HL-60/S4 treated with phorbol 12-myristate 13-acetate at 8.2 ng/mL for 4 days and 3 days (cell line): ENCODE measurements around the gene LNPEP.

ENCODE experiments used
- in situ Hi-C: fragments of 300-500 bp; cut with MboI; formaldehyde crosslinking; loops from 2 replicates; pipeline ENCODE4 v1.15.0; 2022; ENCODE audit warnings: low sequenced_read_pairs

Gene LNPEP

DNA sequence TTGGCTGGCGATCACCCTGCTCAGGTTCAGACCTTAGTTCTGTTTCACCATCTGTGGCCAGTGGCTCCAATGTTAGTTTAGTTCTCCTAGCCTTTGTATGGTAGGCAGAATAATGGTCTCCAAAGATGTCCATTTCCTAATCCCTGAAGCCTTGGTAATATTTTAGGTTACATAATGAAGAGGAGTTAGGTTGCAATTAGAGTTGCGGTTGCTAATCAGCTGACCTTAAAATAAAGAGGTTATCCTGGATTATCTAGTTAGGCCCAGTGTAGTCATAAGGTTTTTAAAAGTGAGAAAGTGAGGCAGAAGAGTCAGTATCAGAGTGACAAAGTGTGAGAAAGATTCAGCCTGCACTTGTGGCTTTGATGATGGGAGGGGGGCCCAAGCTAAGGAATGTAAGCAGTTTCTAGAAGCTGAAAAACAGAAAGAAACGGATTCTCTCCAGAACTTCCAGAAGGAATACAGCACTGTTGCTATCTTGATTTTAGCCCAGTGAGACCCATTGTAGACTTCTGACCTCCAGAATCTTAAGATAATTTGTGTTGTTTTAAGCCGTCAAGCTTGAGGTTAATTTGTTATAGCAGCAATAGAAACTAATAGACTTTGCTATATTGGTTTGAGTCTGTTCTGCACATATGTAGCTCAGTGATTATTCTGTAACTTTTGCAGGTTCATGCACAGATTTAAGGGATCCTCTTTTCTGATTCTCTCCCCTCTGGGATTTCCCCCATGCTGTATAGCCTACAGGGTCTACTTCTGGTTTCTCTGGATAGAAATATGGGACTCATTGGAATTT, 21.6 kb downstream of the LNPEP start:
- in situ Hi-C loops, result no loop called here

DNA sequence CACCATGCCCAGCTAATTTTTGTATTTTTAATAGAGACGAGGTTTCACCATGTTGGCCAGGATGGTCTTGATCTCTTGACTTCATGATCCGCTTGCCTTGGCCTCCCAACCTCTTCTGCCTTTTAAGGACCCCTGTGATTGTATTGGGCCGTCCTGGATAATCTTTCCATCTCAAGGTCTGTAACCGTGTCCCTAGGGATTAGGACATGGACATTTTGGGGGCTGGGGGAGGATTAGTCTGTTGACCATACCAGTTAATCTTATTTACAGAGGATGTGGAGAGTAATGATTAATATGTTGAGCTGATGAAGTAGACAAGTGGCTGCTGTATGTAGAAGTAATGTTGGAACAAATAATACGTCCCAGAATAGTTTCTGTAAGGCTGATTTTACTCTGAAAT, 23.1 kb downstream of the LNPEP start:
- in situ Hi-C loops, result no loop called here

DNA sequence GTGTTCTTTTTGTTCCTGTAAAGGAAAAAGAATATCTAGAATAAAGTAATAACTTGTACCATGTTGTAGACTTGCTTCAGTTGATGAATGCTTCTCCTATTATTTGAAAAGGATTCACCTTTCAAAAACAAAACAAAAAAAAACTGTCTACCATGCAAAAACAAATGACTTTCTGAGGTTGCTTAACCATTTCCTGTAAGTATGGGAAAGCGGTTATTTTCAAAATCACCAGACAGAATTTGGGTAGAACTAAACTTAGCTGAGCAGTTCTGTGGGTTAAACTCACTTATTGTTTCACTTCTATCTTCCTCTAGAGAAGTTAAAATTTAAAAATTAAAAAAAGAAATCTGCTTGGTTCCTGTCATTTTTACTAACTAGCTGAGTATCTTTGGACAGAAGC, 25.2 kb downstream of the LNPEP start:
- in situ Hi-C loops, result no loop called here

DNA sequence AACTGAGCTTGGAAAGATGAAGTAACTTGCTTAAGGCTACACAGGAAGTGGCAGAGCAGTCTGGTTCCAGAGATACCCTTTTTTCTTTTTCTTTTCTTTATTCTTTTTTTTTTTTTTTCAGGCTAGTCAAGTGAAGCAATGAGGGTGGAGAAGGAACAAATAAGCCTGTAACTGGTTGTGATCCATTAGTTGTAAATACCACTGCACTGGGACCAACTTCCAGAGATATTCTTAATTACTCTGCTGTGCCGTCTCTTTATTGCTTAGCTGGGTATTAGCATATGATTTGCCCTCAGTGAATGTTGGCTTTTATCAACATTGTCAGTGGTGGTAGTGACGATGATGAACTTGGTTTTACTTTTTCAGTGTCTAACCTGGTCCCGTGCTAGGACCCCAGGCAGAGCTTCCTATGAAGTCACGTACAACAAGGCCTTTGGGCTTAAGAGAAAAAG, 26.7 kb downstream of the LNPEP start:
- in situ Hi-C loops, result no loop called here

DNA sequence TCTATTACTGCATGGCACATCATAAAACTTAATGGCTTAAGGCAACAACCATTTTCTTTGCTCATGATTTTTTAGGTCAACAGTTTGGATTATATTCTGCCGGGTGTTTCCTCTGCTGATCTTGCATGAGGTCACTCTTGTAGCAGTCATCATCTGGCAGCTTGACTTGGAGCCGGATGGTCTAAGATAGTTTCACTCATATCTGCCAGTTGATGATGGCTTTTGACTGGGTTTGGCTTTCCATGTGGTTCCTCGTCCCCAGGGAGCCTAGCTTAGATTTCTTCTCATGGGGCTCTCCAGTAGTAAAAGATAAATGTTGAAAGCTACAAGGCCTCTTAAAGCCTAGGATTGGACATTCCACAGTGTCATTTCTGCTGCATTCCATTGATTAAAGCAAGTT, 27.4 kb downstream of the LNPEP start:
- in situ Hi-C loops, result no loop called here

DNA sequence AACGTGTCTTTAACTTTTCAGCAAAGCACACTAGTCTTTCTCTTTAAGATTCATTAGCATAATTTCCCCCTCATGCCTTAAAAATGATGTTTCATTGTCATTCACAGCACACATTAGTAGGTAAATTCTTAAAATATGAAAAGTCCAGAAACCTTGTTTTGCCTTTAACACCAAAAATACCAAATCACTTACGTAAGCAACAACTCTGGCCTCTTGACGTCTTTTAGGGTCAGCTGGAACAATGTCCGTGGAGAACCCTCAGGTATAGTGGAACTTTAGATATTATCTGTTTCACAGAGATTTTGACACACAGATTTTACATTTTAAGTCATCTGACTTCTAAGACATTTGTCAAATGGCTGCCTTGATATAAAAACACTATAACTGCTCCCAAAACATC, 30.9 kb downstream of the LNPEP start:
- in situ Hi-C loops, result no loop called here

DNA sequence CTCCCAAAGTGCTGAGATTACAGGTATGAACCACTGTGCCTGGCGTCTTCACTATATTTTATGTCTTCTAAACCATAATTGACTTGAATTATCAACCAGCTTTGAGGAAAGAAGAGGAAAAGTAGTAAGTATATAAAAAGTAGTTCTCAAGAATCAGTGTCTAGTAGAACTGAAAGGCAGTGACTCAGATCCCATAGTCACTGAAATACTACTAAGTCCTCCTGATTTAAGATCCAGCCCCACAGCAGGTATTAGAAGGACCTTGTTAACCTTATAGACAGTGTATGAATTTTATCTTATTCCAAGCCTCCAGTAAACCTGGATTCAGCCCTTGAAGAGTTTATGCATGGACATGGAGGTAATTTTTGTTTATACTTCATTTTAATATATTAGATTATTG, 31.5 kb downstream of the LNPEP start:
- in situ Hi-C loops, result no loop called here

DNA sequence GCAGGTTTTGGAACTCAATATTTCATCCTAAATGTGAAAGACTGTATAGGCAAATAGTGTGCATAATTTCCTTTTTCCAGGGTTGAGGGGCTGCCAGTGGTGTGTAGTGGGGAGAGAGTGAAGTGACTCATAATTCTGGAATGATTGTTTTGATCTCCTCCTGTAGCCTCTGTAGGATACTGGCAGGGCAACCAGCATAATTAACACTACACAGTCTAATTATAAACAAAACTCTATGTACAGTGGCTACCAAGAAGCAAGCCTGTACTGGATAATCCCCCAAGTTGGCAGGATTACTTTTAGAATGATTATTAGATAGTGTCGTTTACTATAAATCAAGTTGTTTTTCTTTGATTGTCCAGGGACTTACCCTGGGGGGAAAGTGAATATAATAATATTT, 32.2 kb downstream of the LNPEP start:
- in situ Hi-C loops, result no loop called here

DNA sequence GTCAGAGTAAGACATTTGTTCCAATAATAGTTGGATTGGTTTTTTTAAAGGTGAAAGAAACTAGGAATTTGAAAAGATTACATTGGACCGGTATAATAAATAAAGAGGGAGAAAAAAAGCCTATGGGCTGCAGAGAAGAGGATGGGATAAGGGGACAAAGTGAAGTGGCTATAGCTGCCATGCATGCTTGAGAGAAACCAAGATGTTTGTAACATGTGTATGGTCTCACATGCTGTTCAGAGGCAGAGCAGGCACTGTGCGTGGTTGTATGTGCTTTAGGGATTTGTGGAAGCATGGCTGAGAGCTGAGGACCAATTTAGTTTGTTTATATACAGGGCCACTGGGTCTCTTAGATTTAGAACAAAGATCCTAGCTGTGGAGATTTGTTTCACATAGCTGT, 32.7 kb downstream of the LNPEP start:
- in situ Hi-C loops, result no loop called here

DNA sequence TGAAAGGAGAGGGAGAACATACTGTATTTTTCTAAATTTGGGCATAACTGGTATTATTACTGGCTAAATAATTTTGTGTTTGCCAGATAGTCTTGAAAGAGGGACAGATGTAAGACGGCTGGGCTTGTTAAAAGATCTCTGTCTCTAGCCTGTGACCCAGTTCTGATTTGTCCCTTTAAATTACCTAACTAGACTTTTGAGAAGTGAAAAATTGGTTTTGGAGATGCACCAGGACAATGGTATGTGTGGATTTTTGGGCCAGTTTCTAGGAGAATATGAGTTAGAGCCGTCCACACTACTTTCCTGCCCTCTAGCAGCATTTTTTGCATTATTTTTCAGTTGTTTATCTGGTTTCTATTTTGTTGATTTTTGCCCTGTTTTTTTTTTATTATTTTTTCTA, 33.5 kb downstream of the LNPEP start:
- in situ Hi-C loops, result no loop called here

DNA sequence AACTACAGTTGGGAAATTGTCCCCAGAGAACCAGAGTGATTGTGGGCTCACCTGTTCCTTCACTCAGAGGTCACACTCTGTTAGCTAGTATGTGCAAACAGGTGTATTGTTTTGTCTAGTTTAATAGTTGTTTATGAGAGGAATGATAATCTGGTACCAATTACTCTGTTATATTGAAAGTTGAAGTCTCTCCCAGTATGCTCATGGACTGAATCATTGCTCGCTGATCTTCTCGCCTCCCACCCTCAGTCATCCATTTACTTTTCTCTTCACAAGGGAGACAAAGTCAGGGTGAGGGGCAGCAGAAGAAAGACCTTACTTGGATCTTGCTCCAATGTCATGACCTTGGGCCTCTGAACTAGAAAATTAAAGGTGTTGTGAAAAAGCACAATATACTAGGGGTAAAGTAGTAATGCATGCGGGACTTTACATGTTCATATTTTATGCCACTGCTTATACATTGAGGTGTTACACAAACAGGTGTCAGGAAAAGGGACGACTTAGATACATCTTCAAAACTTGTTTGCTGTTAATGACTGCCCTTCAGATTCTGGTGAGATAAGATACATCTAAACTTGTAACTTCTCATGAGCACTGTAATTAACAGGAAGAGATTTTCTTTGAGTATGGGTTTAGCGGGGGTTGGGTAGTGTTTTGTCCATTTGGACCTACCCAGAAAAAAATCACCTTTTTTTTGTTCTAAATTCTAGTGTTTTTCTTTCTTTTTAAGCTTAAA, 36.9 kb downstream of the LNPEP start:
- in situ Hi-C loops, result no loop called here

DNA sequence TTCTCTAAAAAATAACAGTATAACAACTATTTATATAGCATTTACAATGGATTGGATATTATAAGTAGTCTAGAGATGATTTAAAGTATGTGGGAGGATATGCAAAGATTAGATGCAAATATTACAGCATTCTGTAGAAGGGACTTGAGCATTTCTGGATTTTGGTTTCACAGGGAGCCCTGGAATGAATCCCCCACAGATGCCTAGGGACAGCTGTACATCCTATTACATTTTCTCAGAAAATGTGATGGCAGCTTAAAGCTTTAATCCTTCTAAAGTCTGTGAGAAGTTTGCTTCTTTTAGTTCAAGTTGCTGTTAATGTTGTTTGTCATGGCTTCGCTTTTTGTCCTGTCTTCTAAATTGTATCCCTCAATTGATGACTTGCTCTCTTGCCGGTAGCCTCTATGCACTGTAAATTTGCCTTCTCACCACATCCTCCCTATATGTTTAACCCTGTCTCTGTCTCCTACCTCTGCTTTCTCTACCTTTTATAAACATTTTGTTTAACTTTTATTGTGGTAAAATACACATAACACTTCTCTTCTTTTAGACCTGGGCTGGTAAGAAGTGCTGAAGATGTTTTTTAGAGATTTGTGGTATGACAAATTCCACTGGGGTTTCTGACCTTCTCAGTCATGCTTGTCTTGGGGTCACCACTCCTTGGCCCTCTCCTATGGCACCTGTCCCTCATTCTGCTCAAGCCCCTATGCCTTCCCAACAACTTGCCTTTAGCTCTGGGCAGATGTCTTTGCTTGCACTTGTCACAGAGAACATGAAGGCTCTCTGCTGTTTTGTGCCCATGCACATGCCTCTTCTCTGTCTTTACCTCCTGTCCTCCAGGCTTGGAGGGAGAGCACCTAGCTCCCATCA, 37.9 kb downstream of the LNPEP start:
- in situ Hi-C loops, result no loop called here

DNA sequence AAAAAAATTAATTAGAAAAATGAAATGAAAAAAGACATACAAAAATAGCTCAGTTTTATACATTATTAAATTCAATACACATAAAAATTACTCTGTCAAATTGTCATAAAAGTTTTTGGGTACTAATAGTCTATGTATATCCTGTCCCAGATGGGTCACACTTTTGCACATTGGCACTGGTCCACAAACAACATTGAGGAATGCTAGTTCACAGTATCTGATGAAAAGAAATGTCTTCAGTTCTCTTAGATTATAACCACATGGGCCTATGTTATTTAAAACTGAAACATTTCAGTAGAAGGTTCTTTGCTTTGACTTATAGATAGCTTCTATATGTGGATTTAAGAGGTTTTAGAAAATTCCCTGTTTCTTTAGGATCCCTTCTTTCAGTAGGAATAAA, 39.8 kb downstream of the LNPEP start:
- in situ Hi-C loops, result no loop called here

DNA sequence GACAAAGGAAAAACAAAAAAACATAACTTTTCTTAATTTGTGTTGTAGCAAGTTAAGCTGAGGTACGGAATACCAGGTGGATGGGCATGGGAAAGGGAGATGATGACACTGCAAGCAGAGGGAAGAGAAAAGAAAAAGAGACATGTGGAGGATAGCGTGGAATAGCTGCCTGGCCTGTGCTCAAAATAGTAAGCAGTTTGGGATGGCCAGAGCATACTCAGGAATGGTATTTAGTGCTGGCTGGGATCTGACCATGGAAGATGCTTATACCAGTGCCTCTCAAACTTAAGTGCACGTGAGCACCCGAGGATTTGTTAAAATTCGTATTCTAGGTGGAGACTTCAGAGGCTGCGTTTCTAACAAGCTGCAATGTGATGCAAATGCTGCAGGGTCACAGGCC, 41.3 kb downstream of the LNPEP start:
- in situ Hi-C loops, result no loop called here

DNA sequence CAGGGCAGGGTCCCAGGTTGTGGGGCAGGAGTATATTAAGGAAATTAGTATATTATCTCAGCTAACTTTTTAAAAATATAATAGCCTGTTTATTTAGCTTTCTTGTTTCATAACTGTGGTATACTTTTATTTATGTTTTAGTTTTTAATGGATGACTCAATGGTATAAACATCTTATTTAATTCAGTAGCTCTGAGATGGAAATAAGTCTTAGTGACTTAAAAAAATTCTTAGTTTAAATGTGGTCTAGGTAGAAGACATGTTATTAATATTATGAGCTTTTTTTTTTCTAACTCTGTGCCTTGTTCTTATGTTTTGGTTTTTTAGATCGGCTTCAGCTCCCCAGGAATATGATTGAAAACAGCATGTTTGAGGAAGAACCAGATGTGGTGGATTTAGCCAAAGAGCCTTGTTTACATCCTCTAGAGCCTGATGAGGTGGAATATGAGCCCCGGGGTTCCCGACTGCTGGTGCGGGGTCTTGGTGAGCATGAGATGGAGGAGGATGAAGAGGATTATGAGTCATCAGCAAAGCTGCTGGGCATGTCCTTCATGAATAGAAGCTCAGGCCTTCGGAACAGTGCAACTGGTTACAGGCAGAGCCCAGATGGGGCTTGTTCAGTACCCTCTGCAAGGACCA, 43.1 kb downstream of the LNPEP start:
- in situ Hi-C loops, result no loop called here

DNA sequence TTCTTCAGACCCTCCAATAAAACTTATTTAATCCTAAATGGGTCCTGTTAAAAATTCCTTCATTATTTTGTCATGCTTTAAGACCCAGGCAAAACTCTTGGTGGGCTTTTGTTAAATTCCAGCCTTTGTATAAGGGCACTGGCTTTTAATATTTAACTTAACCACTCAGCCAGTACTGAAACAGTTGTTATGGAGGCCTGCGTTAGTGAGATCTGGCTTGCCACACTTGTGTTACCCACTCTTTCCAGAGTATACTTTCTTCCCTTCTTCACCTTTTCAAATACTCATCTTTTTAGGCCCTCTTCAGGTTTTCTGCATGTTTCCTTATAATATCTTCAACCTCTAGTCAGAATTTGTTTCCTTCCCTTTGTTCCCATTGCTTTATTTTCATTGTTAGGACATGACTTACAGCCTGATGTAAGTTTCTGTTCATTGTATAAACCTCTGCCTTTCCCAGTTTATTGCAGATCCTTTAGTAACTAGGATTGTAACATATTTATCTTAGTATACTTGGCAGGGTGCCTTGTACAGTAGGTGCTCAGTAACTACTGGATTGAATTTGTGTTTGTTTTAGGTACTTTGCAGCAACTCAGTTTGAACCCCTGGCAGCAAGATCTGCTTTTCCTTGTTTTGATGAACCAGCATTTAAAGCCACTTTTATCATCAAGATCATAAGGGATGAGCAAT, 48.8 kb downstream of the LNPEP start:
- in situ Hi-C loops, result no loop called here

DNA sequence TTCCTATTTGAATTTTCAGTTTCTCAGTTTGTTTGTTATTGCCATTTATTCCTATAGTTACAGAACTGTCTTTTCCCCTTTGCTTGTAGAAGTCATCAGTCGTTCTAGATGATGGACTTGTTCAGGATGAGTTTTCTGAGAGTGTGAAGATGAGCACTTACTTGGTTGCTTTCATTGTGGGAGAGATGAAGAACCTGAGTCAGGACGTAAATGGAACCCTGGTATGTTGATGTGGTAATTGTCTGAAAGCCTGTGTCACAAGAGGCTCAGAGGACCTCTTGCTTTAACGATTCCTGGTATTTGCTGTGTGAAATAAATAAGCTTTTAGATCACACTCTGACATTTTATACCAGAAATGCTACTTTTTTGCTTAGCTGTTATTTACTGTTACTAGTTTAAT, 50.6 kb downstream of the LNPEP start:
- in situ Hi-C loops, result no loop called here

DNA sequence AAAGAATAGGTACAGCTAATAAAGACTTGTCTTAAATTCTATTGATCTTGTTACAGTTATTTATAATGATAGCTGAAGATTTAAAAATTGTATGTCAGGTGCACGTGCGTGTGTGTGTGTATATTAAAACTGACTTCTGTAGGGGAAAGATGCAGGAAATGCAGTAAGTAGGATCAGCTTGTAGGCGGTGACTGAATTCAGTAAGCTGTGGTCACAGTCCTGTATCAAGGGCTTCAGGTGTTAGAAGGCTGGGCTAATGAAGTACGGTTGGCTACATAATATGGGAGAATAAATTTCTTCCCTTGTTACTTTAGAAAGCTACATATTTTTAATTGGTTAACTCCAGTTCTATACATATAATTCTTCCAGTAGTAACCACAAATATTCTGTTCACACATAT, 54.2 kb downstream of the LNPEP start:
- in situ Hi-C loops, result no loop called here

DNA sequence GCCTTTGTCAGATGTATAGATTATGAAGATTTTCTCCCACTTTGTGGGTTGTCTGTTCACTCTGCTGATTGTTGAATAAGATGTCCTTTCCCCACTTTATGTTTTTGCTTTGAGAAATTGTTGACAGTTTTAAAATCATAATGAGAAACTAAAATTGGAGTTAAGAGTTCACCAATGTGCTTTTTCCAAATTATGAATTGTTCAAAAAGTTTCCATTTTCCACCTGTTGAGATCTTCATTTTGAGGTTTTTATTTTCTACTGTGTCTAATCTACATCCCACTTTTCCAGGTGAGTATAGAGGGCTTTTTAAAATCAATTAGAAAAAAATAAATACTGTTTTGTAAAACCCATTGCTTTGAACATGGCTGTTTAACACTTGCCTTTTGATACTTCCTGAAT, 55.8 kb downstream of the LNPEP start:
- in situ Hi-C loops, result no loop called here

DNA sequence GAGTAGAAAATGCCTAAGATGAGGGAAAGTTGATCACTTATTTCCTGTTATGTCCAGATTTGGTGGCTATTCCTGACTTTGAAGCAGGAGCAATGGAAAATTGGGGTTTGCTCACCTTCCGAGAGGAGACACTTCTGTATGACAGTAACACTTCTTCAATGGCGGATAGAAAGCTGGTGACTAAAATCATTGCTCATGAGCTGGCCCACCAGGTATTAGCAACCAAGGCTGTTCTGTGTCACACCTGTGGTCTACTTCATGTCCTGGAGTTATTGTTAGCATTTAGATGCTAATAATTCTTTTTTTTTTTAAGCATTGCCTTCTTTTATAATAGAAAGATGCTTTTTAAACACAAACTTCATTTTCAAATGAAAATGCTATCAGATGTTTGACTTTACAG, 57.9 kb downstream of the LNPEP start:
- in situ Hi-C loops, result no loop called here

DNA sequence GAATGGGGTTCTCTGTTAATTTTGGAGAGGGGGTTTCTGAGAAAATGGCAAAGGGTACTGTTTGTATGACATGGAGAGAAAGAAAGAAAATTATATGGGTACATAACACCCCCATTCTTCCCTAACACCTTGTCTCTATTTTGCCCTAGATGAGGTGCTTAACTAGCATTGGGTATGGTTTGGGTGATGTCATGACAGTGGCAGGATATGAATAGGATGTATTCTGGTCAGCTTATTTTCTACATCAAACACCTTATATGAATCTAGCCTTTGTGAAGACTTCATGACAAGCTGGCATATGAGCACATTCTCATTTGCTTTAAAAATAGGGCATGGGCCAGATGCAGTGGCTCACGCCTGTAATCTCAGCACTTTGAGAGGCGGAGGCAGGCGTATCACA, 58.6 kb downstream of the LNPEP start:
- in situ Hi-C loops, result no loop called here
